ENCODE data around the gene ERN1.

GRCh38 chr17:64146418-64147109 lies 16.6 kb upstream of the ERN1 start:
- TF ChIP-seq CTCF (IDR thresholded peaks at IDR 0.05; ENCODE audit: low read length) (no peak), EZH2 (optimal IDR thresholded peaks at IDR 0.05; ENCODE audit: low read depth, low read length) (no peak)
